Tibial artery (tissue), 4 donors: ENCODE measurements around the gene RPL28.

Experiments
- DNase-seq, 2 donors: peaks; one replicate each; pipeline ENCODE4 v3.0.0-alpha.2; 2019
- H3K27ac ChIP-seq, 2 donors: fragments of 200-600 bp; sonication (generic) in 1 of 2; 1 replicate in 1 of 2; 2 replicates in 1 of 2; pipeline ENCODE4 v1.5.1; 2018 to 2019; ENCODE audit warnings: mild to moderate bottlenecking in 1 of 2
- H3K27me3 ChIP-seq, 2 donors: fragments of 200-600 bp; sonication (generic) in 1 of 2; one replicate each; pipeline versions ENCODE4 v1.5.1 to v1.6.0; 2016 to 2019
- H3K36me3 ChIP-seq, 3 donors: fragments of 200-600 bp; sonication (generic) in 2 of 3; one replicate each; pipeline ENCODE4 v1.5.1; 2016 to 2019; ENCODE audit warnings: mild to moderate bottlenecking in 2 of 3
- H3K4me1 ChIP-seq, 4 donors: fragments of 200-600 bp; sonication (generic) in 2 of 4; 1 replicate in 3 of 4; 2 replicates in 1 of 4; pipeline ENCODE4 v1.5.1; 2016 to 2019
- H3K4me3 ChIP-seq, 2 donors: fragments of 200-600 bp; sonication (generic) in 1 of 2; 1 replicate in 1 of 2; 2 replicates in 1 of 2; pipeline ENCODE4 v1.5.1; 2018 to 2019; ENCODE audit warnings: mild to moderate bottlenecking in 2 of 2
- H3K9me3 ChIP-seq, 3 donors: fragments of 200-600 bp; sonication (generic) in 1 of 3; one replicate each; pipeline ENCODE4 v1.5.1; 2016 to 2019
- intact Hi-C: fragments of 100-400 bp; cut with DNase I; formaldehyde crosslinking; loops from one replicate; pipeline ENCODE4 v1.15.0; 2023; ENCODE audit warnings: low total_unique reads
- TF ChIP-seq, protein P1 (sequence below), 2 experiments: fragments of 200-600 bp in 1 of 2; fragments of 450-650 bp in 1 of 2; IDR thresholded peaks; one replicate each; pipeline ENCODE4 v1.5.1; 2017 to 2019; ENCODE audit warnings: antibody characterized with exemption in 2 of 2, mild to moderate bottlenecking in 1 of 2, moderate library complexity in 1 of 2

Gene RPL28

DNA sequence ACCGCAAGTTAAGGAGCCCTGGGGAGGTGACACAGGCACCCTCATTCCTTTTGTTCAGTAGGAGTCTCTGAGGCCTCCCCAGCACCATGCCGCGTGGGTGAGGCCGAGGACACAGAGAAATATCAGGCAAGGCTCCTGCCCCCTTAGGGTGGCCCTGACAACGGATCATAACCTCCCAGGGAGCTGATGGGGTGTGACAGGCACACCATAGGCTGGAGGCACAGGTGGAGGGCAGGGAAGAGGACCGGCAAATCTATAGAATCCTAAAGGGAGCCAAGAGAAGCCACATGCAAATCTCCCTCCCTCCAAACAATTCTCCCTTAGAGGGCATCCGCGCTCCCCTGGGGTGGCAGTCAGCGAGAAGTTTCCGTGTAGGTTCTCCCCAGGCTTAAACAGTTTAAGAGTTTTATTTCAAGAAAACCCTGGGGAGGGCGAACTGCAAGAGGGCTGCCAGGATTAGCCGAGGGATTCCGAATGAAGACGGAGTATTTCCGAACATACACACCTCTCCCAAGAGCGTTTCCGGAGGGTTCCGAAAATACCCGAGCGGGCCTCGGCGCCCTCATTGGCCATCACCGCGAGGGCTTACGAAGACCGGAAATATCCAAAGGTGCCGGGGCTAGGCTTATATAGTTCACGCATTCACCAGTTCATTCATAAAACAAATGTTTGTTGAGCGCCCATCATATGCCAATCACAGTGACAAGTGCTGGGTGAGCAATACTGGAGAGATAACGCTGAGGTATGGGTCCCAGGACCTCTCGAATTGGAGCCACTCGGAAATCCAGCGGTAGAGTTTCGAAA, 610 bp upstream of the RPL28 start:
- peak; percentile 99 for DNase-seq
- TF ChIP-seq, protein P1, sequence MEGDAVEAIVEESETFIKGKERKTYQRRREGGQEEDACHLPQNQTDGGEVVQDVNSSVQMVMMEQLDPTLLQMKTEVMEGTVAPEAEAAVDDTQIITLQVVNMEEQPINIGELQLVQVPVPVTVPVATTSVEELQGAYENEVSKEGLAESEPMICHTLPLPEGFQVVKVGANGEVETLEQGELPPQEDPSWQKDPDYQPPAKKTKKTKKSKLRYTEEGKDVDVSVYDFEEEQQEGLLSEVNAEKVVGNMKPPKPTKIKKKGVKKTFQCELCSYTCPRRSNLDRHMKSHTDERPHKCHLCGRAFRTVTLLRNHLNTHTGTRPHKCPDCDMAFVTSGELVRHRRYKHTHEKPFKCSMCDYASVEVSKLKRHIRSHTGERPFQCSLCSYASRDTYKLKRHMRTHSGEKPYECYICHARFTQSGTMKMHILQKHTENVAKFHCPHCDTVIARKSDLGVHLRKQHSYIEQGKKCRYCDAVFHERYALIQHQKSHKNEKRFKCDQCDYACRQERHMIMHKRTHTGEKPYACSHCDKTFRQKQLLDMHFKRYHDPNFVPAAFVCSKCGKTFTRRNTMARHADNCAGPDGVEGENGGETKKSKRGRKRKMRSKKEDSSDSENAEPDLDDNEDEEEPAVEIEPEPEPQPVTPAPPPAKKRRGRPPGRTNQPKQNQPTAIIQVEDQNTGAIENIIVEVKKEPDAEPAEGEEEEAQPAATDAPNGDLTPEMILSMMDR (IDR thresholded peaks at IDR 0.05): no peak
- intact Hi-C loops: loop anchor here (2.0 to 5.0 kb wide), 2 partner anchors 46 to 83 kb away; partner anchors contain the start of gene KMT5C
- H3K4me3 ChIP-seq: peak overlapping the region; percentile 78 to 93
- peaks cover 4 to 32% (median 25%) of the 10 kb centered on the region in 3 donors for H3K36me3 ChIP-seq
- peaks cover 0 to 53% (median 47%) of the 10 kb centered on the region in 4 donors for H3K4me1 ChIP-seq
- H3K27ac ChIP-seq: peak overlapping the region; percentile 85 to 94
- H3K9me3 ChIP-seq: no peaks in the 10 kb centered on the region
- no peaks in the 10 kb centered on the region for H3K27me3 ChIP-seq

GRCh38 chr19:55386493-55386971, 800 bp downstream of the RPL28 start:
- intact Hi-C loops: no loop called here

DNA sequence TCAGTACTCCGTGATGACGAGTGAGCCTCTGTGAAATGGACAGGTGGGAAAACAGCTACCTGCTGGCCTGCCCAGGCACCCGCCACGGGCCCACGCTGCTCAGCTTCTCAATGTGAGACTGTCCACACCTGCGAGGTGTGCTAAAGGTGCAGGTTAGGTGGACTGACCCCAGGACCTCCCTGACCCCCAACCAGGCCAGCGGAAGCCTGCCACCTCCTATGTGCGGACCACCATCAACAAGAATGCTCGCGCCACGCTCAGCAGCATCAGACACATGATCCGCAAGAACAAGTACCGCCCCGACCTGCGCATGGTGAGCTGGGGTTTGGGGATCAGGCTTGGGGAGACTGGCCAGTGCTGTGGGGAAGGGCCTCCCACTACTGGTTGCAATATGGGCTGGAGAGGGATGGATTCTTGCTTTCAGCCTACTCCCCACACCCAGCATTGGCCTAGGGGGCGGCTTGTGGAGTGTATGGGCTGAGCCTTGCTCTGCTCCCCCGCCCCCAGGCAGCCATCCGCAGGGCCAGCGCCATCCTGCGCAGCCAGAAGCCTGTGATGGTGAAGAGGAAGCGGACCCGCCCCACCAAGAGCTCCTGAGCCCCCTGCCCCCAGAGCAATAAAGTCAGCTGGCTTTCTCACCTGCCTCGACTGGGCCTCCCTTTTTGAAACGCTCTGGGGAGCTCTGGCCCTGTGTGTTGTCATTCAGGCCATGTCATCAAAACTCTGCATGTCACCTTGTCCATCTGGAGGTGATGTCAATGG, 2.2 kb downstream of the RPL28 start:
- DNase-seq: no peak
- no peaks in the 10 kb centered on the region for H3K27me3 ChIP-seq
- no peak overlapping the region for H3K27ac ChIP-seq
- H3K36me3 ChIP-seq: peaks cover 4 to 60% (median 35%) of the 10 kb centered on the region in 3 donors
- peaks cover 0 to 59% (median 46%) of the 10 kb centered on the region in 4 donors for H3K4me1 ChIP-seq
- TF ChIP-seq, protein P1 (IDR thresholded peaks at IDR 0.05): no peak
- intact Hi-C loops: no loop called here
- peak overlapping the region in 1 of 2 donors; percentile 93 for H3K4me3 ChIP-seq
- H3K9me3 ChIP-seq: no peaks in the 10 kb centered on the region

More at GRCh38 chr19:55386493-55386971, 800 bp downstream of the RPL28 start:
- Histone ChIP-seq H3K9me3 (no peaks in the 10 kb centered on the region), H3K27me3 (no peaks in the 10 kb centered on the region), H3K4me1 (peaks cover 0 to 59% (median 47%) of the 10 kb centered on the region in 4 donors), H3K27ac (peak overlapping the region; percentile 85 to 94), H3K36me3 (peaks cover 4 to 46% (median 32%) of the 10 kb centered on the region in 3 donors), H3K4me3 (peak overlapping the region; percentile 78 to 93)
- DNase-seq: no peak
- TF ChIP-seq, protein P1 (IDR thresholded peaks at IDR 0.05): no peak

DNA sequence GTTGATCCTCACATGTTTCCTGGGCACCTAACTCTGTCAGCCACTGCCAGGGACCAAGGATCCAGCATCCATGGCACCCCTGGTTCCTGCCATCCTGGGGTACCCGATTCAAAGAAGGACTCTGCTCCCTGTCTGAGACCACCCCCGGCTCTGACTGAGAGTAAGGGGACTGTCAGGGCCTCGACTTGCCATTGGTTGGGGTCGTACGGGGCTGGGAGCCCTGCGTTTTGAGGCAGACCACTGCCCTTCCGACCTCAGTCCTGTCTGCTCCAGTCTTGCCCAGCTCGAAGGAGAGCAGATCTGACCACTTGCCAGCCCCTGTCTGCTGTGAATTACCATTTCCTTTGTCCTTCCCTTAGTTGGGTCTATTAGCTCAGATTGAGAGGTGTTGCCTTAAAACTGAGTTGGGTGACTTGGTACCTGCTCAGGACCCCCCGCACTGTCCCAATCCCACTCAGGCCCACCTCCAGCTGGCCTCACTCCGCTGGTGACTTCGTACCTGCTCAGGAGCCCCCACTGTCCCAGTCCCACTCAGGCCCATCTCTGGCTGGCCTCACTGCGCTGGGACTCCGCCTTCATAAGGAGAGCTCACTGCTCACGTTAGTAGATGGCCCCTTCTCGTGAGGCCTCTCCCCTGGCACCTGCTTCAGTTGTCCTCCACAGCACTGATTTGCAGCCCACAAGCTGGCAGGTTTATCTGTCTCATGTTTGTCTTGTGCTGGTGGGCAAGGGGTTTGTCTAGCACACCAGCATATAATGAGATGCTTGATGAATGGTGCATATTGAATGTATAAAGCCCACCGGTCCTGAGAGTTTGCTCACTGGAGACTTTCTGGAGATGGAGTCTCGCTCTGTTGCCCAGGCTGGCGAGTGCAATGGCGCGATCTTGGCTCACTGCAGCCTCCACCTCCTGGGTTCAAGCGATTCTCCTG, 3.9 kb downstream of the RPL28 start:
- TF ChIP-seq, protein P1 (IDR thresholded peaks at IDR 0.05): no peak

DNA sequence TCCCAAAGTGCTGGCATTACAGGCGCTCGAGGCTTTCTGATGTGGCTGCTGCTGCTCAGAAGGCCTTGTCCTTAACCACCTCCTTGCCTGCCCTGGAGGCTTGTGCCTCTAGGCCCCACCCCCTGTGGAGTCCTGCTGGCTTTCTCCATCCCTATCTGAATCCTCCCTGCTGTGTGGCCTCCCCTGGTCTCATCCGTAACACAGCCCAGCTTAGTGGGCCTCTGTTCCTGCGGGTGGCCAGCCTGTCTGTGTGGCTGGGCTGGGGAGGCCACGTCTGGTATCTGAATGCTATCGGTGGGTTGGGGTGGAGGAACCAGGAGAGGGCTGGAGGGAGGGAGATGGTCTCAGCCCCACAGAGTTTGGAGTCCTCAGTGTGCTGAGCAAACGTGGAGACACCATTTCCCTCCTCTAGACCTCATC, 4.7 kb downstream of the RPL28 start:
- Histone ChIP-seq H3K27me3 (no peaks in the 10 kb centered on the region), H3K4me3 (no peak overlapping the region), H3K9me3 (no peaks in the 10 kb centered on the region), H3K4me1 (peaks cover 0 to 42% (median 30%) of the 10 kb centered on the region in 4 donors), H3K36me3 (peaks cover 4 to 61% (median 37%) of the 10 kb centered on the region in 3 donors), H3K27ac (no peak overlapping the region)
- intact Hi-C loops: no loop called here
- no peak for DNase-seq
- TF ChIP-seq, protein P1 (IDR thresholded peaks at IDR 0.05): no peak

More for the DNA sequence above, 3.9 kb downstream of the RPL28 start:
- H3K27ac ChIP-seq: no peak overlapping the region
- no peaks in the 10 kb centered on the region for H3K27me3 ChIP-seq
- H3K36me3 ChIP-seq: peaks cover 4 to 61% (median 37%) of the 10 kb centered on the region in 3 donors
- H3K4me1 ChIP-seq: peaks cover 0 to 47% (median 34%) of the 10 kb centered on the region in 4 donors
- intact Hi-C loops: no loop called here
- no peak for DNase-seq
- H3K4me3 ChIP-seq: no peak overlapping the region
- no peaks in the 10 kb centered on the region for H3K9me3 ChIP-seq
